Gastrocnemius medialis (tissue), 4 donors: Measurements from ENCODE around the gene NRSN1.

ENCODE experiments used
- CTCF ChIP-seq, 5 experiments: fragments of 450-650 bp in 3 of 5; fragments of 200-600 bp in 2 of 5; sonication (generic) in 2 of 5; IDR thresholded peaks in 4 of 5; conservative IDR thresholded peaks in 1 of 5; 1 replicate in 4 of 5; 2 replicates in 1 of 5; pipeline ENCODE4 v1.5.1; 2016 to 2019; ENCODE audit warnings: antibody characterized with exemption in 5 of 5, mild to moderate bottlenecking in 3 of 5, moderate library complexity in 3 of 5
- POLR2A ChIP-seq, 2 donors: fragments of 450-650 bp; IDR thresholded peaks; one replicate each; pipeline ENCODE4 v1.6.1; 2017; ENCODE audit warnings: antibody characterized with exemption in 2 of 2, mild to moderate bottlenecking in 2 of 2, moderate library complexity in 2 of 2

GRCh38 chr6:24110417-24110816 lies 15.6 kb upstream of the NRSN1 start:
- TF ChIP-seq CTCF (IDR thresholded peaks at IDR 0.05 in 4 of 5, conservative IDR thresholded peaks at IDR 0.05 in 1 of 5) (no peak), POLR2A (IDR thresholded peaks at IDR 0.05) (no peak)
